Retina (tissue), 1 donor: Measurements from ENCODE around the gene IDI1.
"Not testable (repeated sequence)": the region's sequence is repeated elsewhere in the genome, so short reads cannot be mapped to it uniquely, and the experiment has no call there.

Experiments used
- DNase-seq: peaks from one replicate; pipeline ENCODE4 v3.0.0-alpha.2; 2016

IDI1 gene

GRCh38 chr10:1033601-1034000, 15.3 kb downstream of the IDI1 start:
- no peak for DNase-seq

- DNase-seq, result no peak
Observed at GRCh38 chr10:1029838-1030237, 19.1 kb downstream of the IDI1 start.

GRCh38 chr10:1026578-1026977, 22.3 kb downstream of the IDI1 start:
- no peak for DNase-seq

- no peak for DNase-seq
Observed at GRCh38 chr10:1025683-1026082, 23.2 kb downstream of the IDI1 start, which contains the start of gene IDI2. Gene IDI2 (minus strand): TSS chr10:1025859. CDS start chr10:1024723, 1,136 bp downstream.

- DNase-seq, result no peak
Observed at GRCh38 chr10:1024103-1024502, 24.8 kb downstream of the IDI1 start.

- no peak for DNase-seq
Observed at GRCh38 chr10:1022413-1022812, 26.5 kb downstream of the IDI1 start.

GRCh38 chr10:1020958-1021357, 28.0 kb downstream of the IDI1 start:
- DNase-seq, result no peak

- DNase-seq, result no peak
Observed at GRCh38 chr10:1020460-1020859, 28.5 kb downstream of the IDI1 start.

GRCh38 chr10:1019362-1019761, 29.6 kb downstream of the IDI1 start:
- no peak for DNase-seq

- DNase-seq, result no peak
Observed at GRCh38 chr10:1015688-1016087, 33.2 kb downstream of the IDI1 start.

GRCh38 chr10:1011696-1012095, 37.2 kb downstream of the IDI1 start:
- no peak for DNase-seq

- no peak for DNase-seq
Observed at GRCh38 chr10:1010703-1011102, 38.2 kb downstream of the IDI1 start.

- DNase-seq, result not testable (repeated sequence)
Observed at GRCh38 chr10:1009947-1010346, 39.0 kb downstream of the IDI1 start.

GRCh38 chr10:1009071-1009494, 39.8 kb downstream of the IDI1 start:
- DNase-seq, result no peak

GRCh38 chr10:1007583-1007982, 41.3 kb downstream of the IDI1 start:
- DNase-seq, result no peak

GRCh38 chr10:1006573-1006972, 42.3 kb downstream of the IDI1 start:
- DNase-seq, result no peak

GRCh38 chr10:1003884-1004670, 44.8 kb downstream of the IDI1 start:
- DNase-seq, result no peak

- no peak for DNase-seq
Observed at GRCh38 chr10:1002425-1003006, 46.4 kb downstream of the IDI1 start.

GRCh38 chr10:997266-998022, 51.5 kb downstream of the IDI1 start:
- no peak for DNase-seq

- no peak for DNase-seq
Observed at GRCh38 chr10:996031-996430, 52.9 kb downstream of the IDI1 start.

GRCh38 chr10:995559-995926, 53.4 kb downstream of the IDI1 start:
- DNase-seq, result no peak

GRCh38 chr10:994836-995558, 53.9 kb downstream of the IDI1 start:
- no peak for DNase-seq

- DNase-seq, result no peak
Observed at GRCh38 chr10:992871-993270, 56.0 kb downstream of the IDI1 start.
